Activated naive CD4-positive, alpha-beta T cell treated with anti-CD3 and anti-CD28 coated beads, Interleukin-2, amount 50 U/mL, for 16 hours (primary cell): ENCODE data around the gene MASP1.
"Not testable (repeated sequence)": the region's sequence is repeated elsewhere in the genome, so short reads cannot be mapped to it uniquely, and the experiment has no call there.

Experiments
- DNase-seq: peaks from one replicate; pipeline ENCODE4 v3.0.0-alpha.2; 2020

MASP1 gene

GRCh38 chr3:187213616-187214015 is 77.9 kb downstream of the MASP1 start:
- DNase-seq: no peak

DNA sequence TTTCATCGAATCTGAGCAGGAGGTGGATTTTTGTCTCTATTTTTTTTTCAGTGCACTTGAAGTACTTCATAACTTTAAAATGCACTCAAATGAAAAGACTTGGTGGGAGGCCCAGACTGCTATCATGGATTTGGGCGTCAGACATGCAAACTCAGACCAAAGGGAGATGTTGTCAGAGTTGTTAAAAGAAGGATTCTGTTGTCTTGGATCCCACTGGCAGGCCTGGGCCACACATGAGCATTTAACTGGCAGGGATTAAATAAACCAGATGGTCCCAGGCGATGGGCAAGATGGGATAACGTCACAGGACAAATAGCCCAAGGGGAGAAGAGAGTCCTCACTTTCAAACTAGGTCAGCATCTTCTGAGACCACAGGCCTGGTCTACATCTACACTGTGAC is 78.8 kb downstream of the MASP1 start:
- no peak for DNase-seq

DNA sequence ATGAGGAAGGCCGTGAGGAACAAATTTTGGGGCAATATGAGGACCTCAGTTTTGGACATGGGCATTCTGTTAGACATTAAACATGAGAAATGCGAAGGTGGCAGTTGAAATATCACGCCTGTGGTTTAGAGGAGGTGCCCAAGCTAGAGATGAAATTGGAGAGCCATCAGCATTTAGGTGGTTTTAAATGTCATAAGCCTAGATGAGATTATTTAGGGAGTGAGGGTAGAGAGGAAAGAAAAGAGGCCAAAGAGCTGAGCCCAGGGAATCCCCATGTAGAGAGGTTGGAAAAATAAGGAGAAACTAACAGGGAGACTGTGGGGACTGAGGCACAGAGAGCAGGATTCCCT is 79.4 kb downstream of the MASP1 start:
- no peak for DNase-seq

- DNase-seq: no peak
Measured at GRCh38 chr3:187211532-187212195, 79.9 kb downstream of the MASP1 start.

DNA sequence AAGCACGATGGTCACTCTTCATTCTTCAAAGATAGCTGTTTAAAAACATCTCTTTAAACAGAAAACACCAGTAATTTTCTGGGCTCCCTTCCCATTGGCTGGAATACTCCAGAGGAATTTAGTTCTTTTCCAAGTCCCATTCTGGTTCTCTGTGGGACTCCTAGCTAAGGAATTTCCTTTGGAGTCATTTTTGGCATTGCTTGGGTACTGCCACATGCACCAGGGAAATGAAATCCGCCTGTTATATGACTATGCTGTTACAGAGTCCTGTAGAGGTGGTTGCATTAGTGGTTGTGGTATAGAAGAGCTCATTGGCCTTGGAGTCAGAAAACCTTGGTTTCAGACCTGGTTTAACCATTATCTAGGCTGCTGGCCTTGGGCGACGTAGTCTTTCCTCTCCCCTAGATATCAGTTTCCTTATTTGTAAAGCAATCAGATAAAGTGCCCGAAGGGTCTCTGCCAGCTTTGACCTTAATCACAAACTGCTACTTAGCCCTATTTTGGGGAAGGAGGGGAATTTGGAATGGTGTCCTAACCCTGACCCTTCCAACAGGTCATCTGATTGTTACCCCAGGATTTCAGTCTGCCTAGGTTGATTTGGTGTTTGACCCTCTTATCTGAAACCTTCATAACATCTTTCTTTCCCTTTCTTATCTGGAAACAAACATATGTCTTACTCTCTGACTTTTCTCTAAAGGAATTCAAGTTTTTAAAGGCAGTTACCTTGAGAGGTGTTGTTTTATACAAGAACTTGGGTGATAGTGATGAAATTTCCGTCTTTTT is 80.8 kb downstream of the MASP1 start:
- no peak for DNase-seq

GRCh38 chr3:187210091-187210490 is 81.4 kb downstream of the MASP1 start:
- no peak for DNase-seq

- no peak for DNase-seq
Measured at GRCh38 chr3:187209491-187209890, 82.0 kb downstream of the MASP1 start.

GRCh38 chr3:187208159-187208558 is 83.4 kb downstream of the MASP1 start:
- DNase-seq: no peak

DNA sequence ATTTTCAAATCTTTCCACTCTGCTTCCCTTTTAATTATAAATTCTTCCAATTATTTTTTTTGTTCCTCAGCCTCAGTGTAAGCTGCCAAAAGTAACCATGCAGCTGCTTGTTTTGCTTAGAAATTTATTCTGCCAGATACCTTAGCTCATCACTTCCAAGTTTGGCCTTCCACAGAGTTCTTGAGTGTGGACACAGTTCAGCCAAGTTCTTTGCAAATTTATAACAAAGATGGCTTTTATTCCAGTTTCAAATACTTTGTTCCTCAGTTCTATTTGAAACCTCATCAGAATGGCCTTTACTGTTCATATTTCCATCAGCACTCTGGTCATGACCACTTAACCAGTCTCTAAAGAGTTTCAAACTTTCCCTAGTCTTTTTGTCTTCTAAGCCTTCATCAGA is 83.9 kb downstream of the MASP1 start:
- no peak for DNase-seq

GRCh38 chr3:187207062-187207461 is 84.5 kb downstream of the MASP1 start:
- no peak for DNase-seq

- DNase-seq: no peak
Measured at GRCh38 chr3:187205683-187206082, 85.9 kb downstream of the MASP1 start.

- DNase-seq: not testable (repeated sequence)
Measured at GRCh38 chr3:187199463-187200050, 92.0 kb downstream of the MASP1 start.

DNA sequence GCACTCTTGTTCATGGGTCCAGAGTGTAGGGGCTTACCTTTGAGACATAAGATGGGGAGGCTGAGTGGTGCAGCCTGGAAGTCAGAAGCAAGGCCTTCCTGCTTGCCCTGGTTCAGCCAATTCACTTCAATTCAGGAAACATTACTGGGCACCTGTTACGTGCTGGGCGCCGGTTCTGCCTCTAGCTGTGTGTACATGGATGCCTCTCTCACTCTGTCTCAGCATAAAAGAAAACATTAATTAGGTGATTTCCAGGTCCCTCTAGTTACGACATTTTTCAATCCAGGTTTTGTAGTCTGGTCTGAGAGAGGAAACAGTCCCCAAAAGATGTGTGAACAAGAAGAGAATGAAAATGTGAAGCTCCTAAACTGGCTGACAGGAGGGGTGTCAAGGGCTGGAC is 93.0 kb downstream of the MASP1 start:
- DNase-seq: no peak

DNA sequence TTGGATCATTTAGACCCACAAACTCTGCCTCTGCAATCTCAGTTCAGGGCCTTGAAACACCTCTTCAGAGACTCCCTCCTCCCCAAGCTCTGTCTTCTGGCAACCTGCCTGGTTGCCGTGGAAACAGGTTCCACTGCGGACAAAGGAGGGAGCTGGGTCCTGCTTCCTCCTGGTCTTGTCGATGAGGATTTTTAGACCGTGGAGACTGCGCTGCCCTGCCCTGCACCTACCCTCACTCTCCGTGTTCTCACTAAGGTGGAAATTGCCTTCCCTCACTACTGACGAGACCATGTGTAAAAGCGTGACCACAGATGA is 94.2 kb downstream of the MASP1 start, which contains the start of gene RTP1:
Gene RTP1, plus strand, starts transcription at position 152 of the 315 bp plus-strand sequence. Its CDS starts 30 bp downstream, at position 182.
- DNase-seq: no peak

DNA sequence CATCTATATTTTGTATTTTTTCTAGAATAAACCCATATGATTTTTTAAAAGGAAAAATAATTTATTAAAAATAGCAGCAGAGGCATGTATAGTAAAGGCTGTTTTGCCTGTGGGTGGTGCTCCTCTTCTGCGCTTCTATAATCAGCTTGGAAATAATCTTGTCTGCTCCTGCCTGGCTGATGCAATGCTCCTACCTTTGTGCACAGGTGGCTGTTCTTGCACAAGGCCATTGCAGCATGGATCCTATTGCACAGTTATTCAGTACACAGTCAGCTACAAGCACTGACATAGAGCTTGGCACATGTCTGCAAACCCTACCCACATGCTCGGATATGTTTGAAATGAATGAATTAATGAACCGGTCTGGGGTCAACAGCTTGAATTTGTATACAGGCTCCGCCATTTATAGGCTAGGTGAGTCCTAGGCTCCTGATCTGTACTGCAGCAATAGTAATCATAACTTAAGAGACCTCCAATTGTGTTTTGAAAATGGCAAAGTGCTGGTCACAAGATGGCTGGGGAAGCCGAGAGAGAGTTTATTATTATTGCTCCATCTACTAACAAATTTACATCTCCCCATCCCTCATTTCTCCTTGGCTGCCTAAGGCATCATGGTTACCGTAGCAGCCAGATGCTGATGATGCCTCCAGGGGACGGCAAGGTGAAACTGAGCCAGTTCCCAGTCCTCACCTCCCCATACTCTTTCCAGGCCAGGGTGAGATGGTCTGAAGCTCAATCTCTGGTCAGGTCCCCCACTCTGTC is 94.8 kb downstream of the MASP1 start:
- DNase-seq: no peak

DNA sequence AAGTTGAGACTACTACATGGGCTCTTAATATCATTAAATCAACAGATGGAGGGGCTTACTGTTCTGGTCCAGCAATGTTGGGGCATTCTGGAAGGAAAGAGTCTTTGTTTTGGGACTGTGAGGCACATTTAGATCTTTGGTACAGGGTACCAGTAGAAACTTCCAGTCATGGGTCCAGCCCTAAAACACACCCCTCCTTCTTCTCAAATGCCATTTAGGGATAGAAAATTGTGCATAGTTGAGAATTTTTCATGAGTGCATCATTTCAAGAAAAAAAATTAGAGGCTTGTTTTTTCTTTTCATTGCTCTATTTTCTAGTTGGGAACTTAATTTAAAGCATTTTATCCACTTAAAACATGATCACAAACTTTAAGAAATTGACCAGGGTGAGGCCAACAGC is 98.4 kb downstream of the MASP1 start:
- no peak for DNase-seq

GRCh38 chr3:187191271-187191670 is 100.3 kb downstream of the MASP1 start:
- DNase-seq: no peak

DNA sequence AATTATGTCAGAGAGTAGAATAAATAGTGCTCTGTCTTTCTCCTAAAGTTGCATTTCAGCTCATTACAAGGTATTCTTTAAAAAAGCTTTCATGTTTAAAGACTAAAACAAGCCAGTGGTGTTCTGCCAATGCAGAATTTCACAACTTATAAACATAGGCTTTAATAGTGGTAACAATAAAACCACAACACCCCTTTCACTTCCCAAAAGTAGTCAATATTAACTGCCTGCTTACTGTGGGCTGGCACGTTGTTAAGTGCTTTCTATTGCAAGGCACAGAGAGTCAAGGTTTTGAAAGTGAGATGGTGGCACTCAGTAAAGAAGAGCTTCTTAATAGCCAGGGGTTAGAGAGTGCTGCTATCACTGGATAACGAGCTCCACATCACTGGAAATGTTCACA is 102.6 kb downstream of the MASP1 start:
- no peak for DNase-seq

GRCh38 chr3:187186801-187187421 is 104.6 kb downstream of the MASP1 start:
- DNase-seq: no peak

DNA sequence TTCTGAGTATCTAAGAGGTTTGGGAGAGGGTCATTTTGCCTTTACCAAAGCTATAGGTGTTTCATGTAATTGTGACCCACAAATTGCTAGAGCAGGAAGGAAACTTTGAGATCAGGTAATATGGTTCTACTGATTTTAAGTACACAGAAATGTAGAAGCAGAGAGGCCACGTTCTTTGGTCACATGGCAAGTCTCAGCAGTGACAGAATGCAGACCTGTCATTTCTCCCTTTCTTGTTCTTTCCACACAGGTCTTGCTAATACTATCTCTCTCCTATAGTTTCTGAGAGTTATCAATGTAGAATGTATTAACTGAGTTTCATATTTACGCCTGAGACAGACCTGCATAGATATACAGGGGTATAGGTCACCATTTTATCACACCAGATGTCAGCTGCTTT is 105.2 kb downstream of the MASP1 start:
- DNase-seq: no peak

GRCh38 chr3:187185759-187186158 is 105.8 kb downstream of the MASP1 start:
- DNase-seq: no peak
